ENCODE results near the gene ZSCAN2. TPM values are rescaled to one million over a fixed set of nuclear protein-coding genes. Genes with fewer than 3 reads are reported as not detected.
"Not testable (repeated sequence)": the region's sequence is repeated elsewhere in the genome, so short reads cannot be mapped to it uniquely, and the experiment has no call there.

The ZSCAN2 gene
- total and polyA plus RNA-seq, 2 of the 8 experiments (the other 6 are each of a cell fraction or from before 2014, with no cell fraction given) = 23.6 to 52.4 TPM

DNA sequence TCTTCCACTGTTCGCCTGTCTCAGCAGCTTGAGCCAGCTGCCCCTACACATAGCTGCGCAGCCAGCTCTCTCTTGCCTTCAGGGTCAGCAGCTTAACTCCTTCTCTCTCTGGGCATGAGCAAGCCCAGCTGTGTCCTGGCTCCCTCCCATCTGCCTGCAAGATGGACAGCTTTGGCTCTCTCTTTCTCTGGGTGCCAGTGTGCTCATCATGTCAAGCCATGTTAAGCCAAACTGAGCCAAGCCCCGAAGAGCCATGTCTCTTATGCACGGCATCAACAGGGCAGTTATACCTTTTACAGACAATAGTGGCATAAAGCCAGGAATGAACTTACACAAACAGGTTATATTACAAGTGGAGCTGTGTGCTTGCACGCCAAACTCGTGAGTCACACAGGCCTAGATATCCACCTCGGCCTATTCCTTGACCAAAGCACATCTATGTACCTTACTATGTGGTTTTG, 21.5 kb upstream of the ZSCAN2 start:
- H2BK12ac ChIP-seq (ENCODE audit: low read depth, low read length); H2BK120ac ChIP-seq (replicated peaks; ENCODE audit: low read depth, low read length); H3K4me3 ChIP-seq (ENCODE audit: extremely low read depth in 1 of 4, insufficient read depth in 2 of 4, low read depth in 3 of 4, low read length in 4 of 4); H3K79me2 ChIP-seq (ENCODE audit: control insufficient read depth in 1 of 2, insufficient read depth in 2 of 2, low read length in 2 of 2); DNase-seq (ENCODE audit: low read depth in 1 of 2, low spot score in 2 of 2); H3K9ac ChIP-seq (replicated peaks in 1 of 4; ENCODE audit: extremely low read depth in 1 of 4, low read depth in 3 of 4, low read length in 3 of 4); H3K14ac ChIP-seq (ENCODE audit: insufficient read length); H3K27ac ChIP-seq (ENCODE audit: low read depth, low read length); H3K36me3 ChIP-seq (ENCODE audit: control insufficient read depth in 2 of 4, insufficient read depth in 4 of 4, low read length in 3 of 4); H4K20me1 ChIP-seq (replicated peaks in 1 of 2; ENCODE audit: control insufficient read depth in 1 of 2, insufficient read depth in 2 of 2, low read length in 2 of 2); H3K79me1 ChIP-seq (ENCODE audit: low read depth, low read length); H4K8ac ChIP-seq (ENCODE audit: extremely low read depth, insufficient read depth, low read length); CTCF ChIA-PET (ENCODE audit: partially characterized antibody); H3K56ac ChIP-seq (replicated peaks; ENCODE audit: insufficient read length, low read depth, low read length); H3K23ac ChIP-seq (ENCODE audit: insufficient read length); H3K4me1 ChIP-seq (replicated peaks in 1 of 4; ENCODE audit: control insufficient read depth in 3 of 4, insufficient read depth in 4 of 4, low read length in 3 of 4); H3K9me3 ChIP-seq (ENCODE audit: insufficient read depth in 2 of 2, low read depth in 1 of 2, low read length in 1 of 2); H3K4ac ChIP-seq (replicated peaks; ENCODE audit: insufficient read length, low read depth, low read length); H2AFZ ChIP-seq (ENCODE audit: low read length); H3K18ac ChIP-seq (ENCODE audit: extremely low read depth, low read length); H2BK5ac ChIP-seq (ENCODE audit: low read depth, low read length); H3K23me2 ChIP-seq (ENCODE audit: low read depth, low read length); H4K91ac ChIP-seq (replicated peaks; ENCODE audit: insufficient read length, low read length); POLR2A ChIA-PET (ENCODE audit: partially characterized antibody); H2AK5ac ChIP-seq (ENCODE audit: low read depth, low read length); FAIRE-seq; H3K4me2 ChIP-seq (ENCODE audit: insufficient read depth in 1 of 2, low read depth in 2 of 2, low read length in 2 of 2); H2BK20ac ChIP-seq (ENCODE audit: low read length); H4K5ac ChIP-seq (ENCODE audit: insufficient read length, low read depth, low read length); H2BK15ac ChIP-seq (ENCODE audit: low read length); H3K27me3 ChIP-seq (replicated peaks in 1 of 4; ENCODE audit: control insufficient read depth in 3 of 4, extremely low read depth in 1 of 4, insufficient read depth in 3 of 4, low read length in 3 of 4): not testable (repeated sequence)
- WGBS, 2 experiments (ENCODE audit: extremely low coverage in 1 of 2, insufficient coverage in 1 of 2, insufficient read length in 1 of 2, insufficient replicate concordance in 2 of 2, low coverage in 1 of 2, low lambda C conversion rate in 2 of 2, missing lambda C conversion rate in 1 of 2) = 87% methylated on average over 7 of the region's 7 CpGs; no CpG with 5 or more reads in 1 of the 2 experiments

Data from H1 (cell line).